Body of pancreas (tissue), 4 donors: ENCODE measurements around the gene INPP5J.

ENCODE experiments used
- CTCF ChIP-seq, 7 experiments: fragments of 450-650 bp in 4 of 7; fragments of 200-600 bp in 3 of 7; sonication (generic) in 3 of 7; IDR thresholded peaks; one replicate each; pipeline ENCODE4 v1.5.1; 2016 to 2019; ENCODE audit warnings: antibody characterized with exemption in 7 of 7
- POLR2A ChIP-seq, 3 donors: fragments of 450-650 bp; IDR thresholded peaks; one replicate each; pipeline ENCODE4 v1.6.1; 2016; ENCODE audit warnings: antibody characterized with exemption in 3 of 3, mild to moderate bottlenecking in 2 of 3

- TF ChIP-seq POLR2A (IDR thresholded peaks at IDR 0.05) (no peak), CTCF (IDR thresholded peaks at IDR 0.05) (no peak)
Observed at GRCh38 chr22:31138126-31138525, 15.4 kb downstream of the INPP5J start.
